ENCODE measurements around the gene CPT1C.
A peak's percentile ranks its signal among the peaks of the same experiment; 100 is the strongest.

The CPT1C gene

DNA sequence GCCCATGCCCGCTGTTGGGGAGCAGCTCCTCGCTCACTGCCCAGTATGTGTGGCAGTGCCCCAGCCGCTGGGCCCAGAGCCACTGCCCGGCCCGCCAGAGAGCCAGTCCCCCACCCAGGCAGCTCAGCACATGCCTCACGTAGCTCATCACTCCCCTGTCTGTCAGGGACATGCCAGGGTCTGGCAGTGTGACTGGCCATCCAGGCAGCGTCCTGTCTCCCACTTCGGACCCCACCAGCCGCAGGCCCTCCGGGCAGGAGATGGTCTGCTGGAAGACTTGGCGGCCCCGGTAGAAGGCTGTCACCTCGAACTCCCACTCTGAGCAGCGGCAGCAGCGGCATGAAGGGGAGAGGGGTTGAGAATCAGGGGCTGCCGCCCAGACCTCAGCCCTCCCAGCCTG is 28.9 kb upstream of the CPT1C start:
- DNase-seq, result no peak

DNA sequence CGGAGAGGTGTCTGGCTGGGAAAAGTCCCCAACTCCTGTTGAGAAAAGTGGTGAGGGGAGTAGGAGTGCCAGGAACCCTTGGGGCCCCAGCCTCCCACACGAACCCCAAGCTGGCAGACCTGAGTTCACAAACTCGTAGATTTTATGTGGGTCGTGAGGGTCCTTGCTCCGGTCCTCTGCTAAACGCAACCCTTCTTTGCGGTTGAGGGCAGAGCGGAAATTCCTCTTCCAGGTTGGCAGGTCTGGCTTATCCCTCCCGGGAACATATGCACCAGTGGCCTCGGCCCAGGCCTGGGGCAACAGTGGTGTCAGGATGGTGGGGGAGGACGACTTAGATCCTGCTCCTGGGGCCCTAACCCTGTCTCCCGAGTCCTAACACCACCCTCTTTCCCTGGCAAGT is 27.7 kb upstream of the CPT1C start:
- DNase-seq, result no peak

DNA sequence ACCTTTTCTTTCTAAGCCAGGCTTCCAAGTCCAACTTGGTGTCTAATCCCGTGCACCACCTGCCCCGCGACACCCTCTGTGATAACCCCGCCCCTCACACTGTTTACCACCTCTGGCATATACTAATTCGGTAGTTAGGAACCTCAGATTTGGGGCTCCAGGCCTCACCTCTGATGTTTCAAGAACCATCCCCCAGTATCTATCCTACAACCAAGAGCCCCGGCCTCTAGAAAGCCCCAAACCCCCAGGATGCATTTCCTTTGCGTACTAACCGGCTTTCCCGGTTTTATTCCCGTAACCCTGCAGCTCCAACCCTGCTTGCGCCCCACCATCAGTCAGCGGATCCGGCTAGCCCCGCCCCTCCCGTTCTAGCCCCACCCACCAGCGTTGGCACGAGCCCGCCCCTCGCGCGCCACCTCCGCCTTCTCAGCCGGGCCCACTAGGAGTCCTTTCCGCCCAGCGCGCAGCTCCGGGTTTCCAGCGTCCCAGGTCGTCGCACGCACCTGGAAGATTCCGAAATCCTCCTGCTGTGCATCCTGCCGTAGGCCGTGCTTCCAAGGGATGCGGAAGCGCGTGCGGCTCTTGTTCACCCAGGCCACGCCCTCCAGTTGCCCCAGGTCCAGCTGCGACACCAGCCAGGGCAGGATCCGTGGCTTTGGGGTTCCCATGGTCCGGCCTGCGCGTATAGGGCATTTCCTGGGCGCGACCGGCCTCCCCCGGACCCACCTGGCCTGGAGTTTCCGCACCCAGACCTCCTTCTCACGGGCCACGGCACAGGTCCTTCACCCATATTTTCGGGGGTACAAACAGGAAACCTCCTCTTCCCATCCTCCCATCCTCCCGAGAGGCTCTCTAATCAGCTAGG is 26.5 kb upstream of the CPT1C start:
- DNase-seq, result peak; percentile 93

DNA sequence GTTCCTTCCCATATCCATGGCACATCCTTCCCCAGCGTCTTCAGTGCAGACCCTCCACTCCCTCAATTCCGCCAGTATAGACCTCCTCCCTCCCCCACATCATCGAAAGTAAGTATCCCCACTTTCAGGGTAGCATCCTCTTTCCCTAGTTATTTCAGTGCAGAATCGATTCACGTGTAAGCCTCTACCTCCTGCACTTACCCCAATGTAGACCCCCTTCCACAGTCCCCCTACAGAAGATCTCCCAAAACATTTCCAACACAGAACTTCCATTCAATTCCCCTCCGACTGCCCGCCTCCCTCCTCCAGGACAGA is 25.9 kb upstream of the CPT1C start:
- DNase-seq, result no peak

DNA sequence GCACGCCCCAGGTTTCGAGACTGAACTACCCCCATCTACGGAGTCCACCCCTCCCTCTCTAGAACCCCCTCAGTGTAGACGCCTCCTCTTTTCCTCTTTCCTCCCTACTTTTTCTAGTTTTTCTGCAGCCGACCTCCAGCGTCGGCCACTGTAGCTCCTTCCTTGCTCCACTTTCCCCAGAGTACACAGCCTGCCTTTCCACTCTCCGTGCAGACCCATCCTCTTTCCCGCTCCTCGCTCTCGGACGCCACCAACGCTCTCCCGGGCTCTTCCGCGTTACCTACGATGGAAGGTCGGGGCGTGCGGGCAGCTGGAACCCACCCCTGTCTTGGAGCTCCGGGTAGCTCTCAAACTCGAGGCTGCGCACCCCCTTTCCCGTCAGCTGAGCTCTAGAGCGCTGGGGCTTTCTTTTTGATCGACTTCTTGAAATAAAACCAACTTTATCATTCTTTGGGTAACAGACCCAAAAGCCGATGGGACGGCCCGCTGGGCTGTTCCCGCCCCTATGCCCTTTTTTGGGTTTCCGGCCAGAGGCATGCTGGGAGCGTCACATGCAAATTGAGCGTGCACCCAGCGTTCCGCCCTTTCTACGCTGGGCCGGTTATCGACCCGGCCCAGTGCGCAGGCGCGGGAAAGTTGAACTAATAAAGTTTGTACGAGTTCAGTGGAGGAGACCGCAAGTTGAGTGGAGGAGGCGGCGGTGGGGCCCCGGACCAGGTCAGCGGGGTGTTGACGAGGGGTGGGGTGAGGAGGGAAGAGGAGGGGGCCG is 25.4 kb upstream of the CPT1C start, which contains the start of the genes BCL2L12 and IRF3:
BCL2L12 (plus strand) TSS at position 583 of the 769 bp plus-strand sequence. CDS start 760 bp downstream, outside the sequence.
IRF3 (minus strand) TSS at position 507 of the 769 bp plus-strand sequence. CDS start 1,019 bp downstream, outside the sequence.
- DNase-seq, result peak; percentile 100

DNA sequence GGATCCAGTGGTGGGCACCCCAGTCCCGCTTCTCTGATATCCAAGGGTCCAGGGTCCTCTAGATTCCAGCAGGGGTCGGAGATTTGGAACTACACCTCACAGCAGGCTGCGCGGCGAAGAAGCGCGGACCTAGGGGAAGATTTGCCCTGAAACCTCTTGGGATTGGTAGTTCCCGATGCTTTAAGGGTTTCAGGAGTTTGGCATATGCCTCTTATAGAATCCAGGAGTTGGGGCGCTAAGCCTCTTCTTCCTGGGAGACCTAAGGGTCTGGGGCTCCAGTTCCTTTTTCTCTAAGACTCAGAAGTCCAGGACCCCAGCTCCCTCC is 24.8 kb upstream of the CPT1C start:
- DNase-seq, result no peak

DNA sequence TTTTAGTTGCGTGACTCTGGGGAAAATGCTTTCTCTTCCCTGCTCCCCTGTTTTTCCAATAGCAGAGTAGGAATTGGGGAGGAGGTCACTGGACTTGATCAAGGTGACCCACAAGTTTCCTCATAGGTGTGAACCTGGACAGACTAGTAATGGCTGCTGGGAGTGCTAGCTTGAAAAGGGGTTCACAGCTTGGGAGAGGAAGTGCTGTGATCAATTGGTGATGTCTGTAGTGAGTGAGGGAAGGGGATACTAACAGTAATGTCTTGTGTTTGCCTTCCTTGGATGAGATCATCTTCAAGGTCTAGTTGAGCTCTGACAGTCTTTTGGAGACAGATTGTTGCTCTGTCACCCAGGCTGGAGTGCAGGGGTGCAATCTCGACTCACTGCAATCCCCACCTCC is 23.4 kb upstream of the CPT1C start:
- no peak for DNase-seq

DNA sequence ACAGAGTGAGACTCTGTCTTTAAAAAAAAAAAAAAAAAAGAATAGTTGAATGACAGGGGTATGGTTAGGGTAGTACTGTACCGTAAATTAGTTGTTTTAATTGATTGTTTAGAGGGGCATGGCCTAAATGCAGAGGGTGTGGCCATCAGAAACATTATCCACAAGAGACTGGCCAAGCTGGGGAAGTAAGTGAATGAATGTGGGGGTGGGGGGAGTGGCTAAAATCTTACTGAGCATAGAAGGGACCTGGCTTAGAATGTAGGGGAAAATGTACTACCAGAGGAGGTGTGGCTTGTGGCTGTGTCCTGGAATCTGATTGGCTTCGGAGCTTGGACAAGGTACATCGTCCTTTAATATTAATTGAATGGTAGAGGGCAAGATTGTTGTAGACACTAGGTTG is 21.4 kb upstream of the CPT1C start:
- DNase-seq, result no peak

DNA sequence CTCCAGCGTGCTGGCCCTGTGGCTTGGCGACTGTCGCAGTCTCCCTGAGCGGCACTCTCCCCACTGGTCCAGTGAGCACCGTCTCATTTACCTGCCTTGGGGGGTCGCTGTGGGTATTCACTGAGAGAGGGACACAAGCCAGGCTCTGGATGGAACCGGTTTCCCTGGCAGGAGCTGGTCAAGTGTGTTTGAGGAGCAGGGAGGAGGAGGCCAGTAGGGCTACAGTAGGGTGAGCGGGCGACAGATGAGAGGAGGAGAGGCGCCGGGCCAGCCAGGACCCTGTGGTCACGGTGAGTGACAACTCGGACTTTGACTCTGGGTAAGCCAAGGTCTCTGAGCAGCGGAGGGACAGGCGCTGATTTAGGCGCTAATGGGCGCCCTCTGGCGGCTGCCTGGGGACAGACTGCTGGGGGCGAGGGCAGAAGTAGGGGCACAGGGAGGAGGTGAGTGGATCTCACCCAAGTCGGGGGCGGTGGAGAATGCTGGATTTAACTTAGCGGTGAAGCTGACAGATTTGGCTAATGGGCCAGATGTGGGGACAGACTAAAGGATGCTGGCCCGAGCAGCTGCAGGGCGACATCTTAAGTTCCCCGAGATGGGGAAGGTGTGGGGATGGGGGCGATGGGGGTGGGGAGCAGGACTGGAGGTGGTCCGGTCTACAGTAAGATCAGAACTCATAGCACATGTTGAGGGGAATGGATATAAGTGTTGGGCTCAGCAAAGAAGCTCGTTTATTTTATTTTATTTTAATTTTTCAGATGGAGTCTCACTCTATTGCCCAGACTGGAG is 18.6 kb upstream of the CPT1C start:
- peak; percentile 81 for DNase-seq

DNA sequence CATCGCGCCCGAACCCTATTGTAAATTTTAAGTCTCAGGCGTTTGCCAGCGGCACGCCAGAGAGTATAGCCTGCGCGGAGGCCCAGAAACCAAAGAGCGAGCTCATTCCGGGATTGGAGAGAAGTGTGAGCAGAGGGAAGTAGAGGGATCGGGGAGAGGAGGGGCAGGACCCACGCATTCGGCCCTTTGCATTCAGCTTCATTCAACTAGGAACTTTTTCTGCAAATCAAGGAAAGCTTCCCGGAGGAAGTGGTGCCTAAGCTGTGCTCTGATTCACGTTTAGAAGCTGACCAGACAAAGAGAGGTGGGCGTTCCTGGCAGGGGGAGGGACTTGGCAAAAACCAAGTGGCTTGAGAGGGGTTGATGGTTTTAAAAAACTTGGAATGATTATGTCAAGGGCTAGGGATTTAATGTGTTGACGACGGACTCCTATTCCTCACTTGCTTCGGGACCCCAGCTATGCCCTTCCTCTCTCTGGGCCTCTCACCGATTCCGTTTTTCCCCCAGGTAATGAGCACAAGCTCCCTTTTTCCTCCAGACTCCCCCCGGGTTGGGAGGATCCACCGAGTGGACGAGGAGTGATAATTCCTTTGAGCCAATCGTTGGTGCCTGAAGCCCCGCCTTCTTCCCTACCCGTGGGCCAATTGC is 14.7 kb upstream of the CPT1C start:
- DNase-seq, result peak; percentile 57

DNA sequence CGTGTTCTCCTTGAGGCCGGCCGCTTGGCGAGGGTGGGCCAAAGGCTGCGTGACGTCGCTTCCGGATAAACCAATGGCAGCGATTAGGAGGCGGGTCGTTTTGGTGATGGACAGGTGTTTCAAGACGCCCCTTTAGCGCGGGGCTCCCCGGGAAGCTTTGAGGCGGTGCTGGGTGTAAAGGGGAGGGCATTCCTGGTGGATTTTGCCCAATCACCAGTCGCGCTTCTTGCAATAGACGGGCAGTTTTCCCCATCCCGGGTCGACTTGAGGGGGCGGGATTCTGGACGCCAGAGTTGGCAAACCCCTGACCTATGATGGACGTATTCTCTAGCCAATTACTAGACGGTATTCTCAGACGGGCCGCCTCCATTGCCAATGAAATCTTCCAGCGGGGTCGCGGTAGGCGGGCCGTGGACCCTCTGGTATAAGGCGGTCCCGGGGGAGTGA is 14.1 kb upstream of the CPT1C start:
- DNase-seq, result peak; percentile 97

DNA sequence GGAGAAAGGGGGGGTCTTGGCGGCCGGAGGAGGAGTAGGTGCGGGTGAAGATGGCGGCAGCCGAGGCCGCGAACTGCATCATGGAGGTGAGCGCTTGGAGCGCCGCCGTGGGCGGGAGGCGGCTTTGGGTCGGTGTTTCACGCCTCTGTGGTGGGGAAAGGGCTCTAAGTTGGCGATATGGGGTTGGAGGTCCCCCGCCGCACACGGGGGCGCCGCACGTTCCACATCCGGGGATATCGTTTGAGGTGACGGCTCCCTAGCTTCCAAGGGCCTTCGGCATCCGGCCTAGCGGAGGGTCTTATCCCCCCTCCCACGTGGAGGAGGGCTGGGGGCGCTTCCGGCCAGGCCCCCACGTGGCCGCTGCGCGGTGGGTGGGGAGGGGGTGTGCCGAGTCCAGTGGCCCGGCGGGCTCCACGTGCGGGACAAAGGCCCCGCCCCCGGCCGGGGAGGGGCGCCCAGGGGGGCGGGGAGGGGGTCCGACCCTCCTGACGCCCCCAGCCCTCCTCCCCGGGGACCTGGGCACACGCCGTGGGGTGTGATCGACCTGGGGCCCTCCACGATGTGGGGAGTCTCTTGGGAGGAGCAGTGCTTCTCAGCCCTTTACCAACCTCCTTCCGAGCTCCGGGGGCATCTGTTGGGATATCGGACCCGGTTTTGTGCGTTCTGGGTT is 13.6 kb upstream of the CPT1C start, which contains the start of gene PRMT1:
PRMT1 (plus strand) TSS at position 41 of the 670 bp plus-strand sequence; CDS start at position 51, 10 bp downstream.
- peak; percentile 54 for DNase-seq

DNA sequence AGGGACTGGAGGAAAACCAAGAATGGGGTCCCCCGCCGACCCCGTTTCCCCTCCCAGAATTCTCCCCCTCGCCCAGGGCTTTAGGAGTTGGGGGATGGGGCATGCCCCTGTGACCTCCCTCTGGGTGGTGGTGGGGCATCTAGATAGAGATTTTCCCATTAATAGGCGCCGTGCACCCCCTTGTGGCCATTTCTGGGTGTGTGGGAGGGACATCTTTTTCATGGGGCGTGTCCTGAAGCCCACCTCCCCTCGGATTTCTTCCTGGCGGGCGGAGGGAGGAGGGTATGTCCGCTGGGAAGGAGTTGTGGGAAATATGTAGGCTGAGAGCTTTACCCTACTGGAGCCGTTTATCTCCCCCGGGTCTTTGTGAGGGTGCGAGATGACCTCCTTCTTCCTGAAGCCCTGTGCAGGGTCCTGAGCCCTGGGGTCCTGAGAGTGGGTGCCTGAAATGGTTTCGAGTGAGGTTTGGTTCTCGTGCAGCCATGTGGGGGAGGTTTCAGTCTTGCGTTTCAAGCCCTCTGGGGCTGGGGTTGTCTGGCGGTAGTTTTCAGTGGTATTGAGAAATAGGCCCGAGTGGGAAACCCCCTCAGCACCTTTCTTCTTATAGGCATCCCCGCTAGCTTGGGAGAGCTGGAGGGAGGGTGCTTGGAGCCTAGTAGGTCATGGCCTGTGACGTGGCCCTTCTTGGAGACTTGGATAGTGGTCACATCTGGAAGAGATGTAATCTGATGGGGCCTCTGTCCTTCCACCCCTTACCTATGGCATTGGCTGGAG is 12.8 kb upstream of the CPT1C start:
- peak; percentile 80 for DNase-seq

DNA sequence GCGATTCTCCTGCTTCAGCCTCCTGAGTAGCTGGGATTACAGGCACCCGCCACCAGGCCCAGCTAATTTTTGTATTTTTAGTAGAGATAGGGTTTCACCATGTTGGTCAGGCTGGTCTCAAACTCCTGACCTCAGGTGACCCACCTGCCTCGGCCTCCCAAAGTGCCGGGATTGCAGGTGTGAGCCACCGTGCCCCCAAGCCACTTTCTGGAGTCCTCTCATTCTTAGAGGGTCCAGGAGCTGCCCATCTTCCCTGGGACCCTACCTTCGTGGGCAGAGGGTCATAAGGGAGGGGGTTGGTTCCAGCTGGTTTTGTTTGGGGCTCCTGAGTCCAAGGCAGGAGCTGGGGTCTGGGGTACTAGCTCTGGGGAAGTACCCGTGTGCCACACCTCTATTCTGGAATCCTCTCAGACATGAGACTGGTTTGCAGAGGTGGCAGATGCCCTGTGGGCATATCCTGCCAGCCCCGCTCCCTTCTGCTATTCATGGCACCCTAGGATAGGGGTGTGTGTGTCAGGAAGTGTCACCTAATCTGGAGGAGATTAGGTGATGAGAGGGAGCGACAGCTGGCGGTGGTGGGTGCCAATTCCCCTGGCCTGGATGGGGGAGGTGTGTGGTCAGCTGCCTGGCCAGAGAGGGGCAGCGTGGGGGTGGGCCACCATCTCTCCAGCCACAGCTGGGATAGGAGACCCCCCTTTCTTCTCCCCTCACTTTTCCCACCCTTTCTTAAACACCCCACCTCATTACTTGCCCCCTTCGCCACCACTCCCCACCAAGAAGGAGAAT is 11.7 kb upstream of the CPT1C start:
- no peak for DNase-seq

DNA sequence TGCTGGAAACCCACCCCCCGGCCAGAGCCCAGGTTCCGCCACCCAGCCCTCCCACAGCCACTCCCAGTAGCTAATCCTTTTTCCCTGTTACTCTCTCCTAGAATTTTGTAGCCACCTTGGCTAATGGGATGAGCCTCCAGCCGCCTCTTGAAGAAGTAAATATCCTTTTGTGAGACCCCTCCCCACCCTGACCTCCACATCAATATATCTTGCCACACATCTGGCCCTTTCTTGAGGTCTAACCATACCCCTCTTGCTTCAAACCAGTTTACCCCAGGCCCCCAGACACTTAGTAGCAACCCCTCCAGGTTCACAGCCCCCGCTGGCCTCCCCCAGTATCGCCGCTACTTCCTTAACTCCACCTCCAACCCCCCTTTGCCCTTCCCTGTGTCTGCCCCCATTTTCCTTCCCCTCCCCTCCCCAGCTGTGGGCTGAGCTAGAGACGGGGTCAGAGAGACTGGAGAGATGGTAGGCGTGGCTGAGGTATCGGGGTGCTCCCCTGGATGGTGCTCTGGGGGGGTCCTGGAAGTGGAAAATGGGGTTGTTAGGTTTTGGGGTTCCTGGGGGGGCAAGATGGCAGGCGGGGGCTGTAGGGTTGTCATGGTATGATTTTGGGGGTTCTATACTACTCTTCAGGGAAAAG is 11.0 kb upstream of the CPT1C start:
- DNase-seq, result peak; percentile 17

DNA sequence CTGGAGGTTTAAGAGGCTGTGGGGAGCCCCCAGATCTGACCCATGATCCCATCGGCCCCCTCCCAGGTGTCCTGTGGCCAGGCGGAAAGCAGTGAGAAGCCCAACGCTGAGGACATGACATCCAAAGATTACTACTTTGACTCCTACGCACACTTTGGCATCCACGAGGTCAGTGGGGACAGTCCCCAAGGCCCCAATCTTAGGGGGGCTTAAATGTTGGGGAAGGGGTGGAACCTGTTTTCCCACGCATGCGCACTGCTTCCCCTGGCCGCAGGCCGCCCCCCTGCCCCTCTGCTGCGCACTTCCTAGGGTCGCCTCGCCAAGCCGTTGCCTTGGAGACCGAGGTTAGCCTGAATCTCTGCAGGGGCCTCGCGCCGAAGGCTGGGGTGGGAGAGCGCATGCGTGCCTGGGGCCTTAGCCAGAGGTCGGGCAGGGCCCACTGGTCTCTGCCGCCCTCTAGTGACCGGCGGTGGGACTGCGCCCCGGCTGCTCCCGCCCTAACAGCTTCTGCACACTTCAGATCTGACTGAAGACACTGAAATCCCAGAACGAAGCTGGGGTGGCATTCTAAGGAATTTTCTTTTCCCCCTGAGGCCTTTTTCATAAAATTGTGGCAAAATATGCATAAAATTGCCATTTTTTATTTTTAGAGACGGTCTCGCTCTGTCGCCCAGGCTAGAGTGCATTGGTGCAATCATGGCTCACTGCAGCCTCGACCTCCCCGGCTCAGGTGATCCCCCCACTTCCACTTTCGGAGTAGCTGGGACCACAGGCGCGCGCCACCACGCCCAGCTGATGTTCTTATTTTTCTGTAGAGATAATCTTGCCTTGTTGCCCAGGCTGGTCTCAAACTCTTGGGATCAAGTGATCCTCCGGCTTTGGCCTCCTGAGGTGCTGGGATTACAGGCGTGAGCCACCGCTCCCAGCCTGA is 10.2 kb upstream of the CPT1C start:
- DNase-seq, result peak; percentile 97

DNA sequence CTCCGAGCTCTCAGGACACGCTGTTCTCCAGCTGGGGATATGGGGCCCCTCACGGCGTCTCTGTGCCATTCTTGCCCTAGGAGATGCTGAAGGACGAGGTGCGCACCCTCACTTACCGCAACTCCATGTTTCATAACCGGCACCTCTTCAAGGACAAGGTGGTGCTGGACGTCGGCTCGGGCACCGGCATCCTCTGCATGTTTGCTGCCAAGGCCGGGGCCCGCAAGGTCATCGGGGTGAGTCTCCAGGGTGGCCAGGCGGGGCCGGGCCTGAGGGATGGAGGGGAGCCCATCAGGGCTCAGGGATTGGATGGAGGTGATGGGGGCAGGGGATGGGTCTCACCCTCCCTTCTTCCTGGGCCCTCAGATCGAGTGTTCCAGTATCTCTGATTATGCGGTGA is 9.1 kb upstream of the CPT1C start:
- DNase-seq, result no peak

DNA sequence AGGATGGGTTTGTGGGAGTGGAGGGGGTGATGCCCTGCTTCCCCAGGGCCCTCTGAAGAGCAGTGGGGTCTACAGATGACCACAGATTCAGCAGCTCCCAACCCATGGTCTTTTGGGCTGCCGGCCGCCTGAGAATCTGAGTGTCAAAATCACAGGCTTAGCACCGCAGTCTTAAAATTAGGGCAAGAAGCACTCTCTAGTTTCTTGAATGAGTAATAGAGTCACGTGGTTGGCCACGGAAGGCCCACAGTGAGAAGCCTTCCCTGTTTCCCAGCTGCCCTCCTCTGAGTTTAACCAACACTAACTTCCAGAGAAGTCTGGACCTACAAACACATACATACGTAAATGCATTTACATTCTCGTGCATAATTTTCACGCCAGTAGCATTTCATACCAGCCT is 8.6 kb upstream of the CPT1C start:
- no peak for DNase-seq

DNA sequence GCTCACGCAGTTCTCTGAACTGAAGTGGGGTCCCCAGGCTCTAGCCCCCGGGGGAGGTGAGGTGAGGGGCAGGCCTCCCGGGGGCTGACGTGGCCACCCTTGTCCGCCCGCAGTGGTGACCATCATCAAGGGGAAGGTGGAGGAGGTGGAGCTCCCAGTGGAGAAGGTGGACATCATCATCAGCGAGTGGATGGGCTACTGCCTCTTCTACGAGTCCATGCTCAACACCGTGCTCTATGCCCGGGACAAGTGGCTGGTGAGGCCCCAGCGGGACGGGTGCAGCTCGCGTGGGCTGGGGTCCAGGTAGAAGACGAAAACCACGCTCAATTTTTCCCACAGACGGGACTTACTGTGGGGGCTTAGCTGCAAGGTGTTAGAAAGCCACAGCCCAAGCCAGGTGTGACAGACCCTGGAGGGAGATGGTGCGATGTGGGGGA is 7.1 kb upstream of the CPT1C start:
- no peak for DNase-seq

Data from activated CD8-positive, alpha-beta memory T cell treated with anti-CD3 and anti-CD28 coated beads, Interleukin-2, amount 50 U/mL, for 4 hours (primary cell).